ENCODE data around the gene COL6A3. TPM values are rescaled to one million over a fixed set of nuclear protein-coding genes. Genes with fewer than 3 reads are reported as not detected.

The COL6A3 gene
- total RNA-seq, 1 experiment from 2014 or later, result 0.81 TPM

DNA sequence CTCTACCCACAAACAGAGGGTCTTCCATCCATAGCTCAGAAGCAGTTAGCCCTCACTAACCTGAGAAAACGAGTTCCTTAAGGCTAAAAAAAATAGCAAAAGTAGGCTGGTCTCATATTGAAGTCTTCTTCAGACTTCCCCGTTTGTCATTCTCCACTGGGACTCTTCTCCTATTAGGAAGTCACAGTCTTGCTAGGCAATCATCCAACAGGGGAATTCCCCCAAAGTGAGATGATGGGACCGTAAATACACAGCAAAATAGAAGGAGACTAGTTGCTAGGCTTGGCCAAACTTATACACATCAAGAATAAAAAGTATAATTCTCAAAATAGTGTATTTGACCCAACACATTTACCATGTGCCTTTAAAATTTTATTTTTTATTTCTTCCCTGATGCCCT, 34.3 kb downstream of the COL6A3 start:
- Histone ChIP-seq H3T11ph (ENCODE audit: low read length) (no peak overlapping the region), H3K4ac (ENCODE audit: low read depth, low read length) (no peak overlapping the region), H3K27ac (ENCODE audit: insufficient read length, low read depth, low read length) (no peak overlapping the region), H4K20me1 (ENCODE audit: control insufficient read depth, insufficient read depth, insufficient read length) (no peaks in the 10 kb centered on the region), H3K14ac (ENCODE audit: insufficient read depth, low read length) (no peak overlapping the region), H3K79me2 (ENCODE audit: insufficient read depth, low read length) (no peaks in the 10 kb centered on the region), H3K9me3 (ENCODE audit: control insufficient read depth, low read depth, low read length) (no peaks in the 10 kb centered on the region), H3K4me2 (ENCODE audit: insufficient read depth, insufficient read length, low read length) (no peak overlapping the region), H3K56ac (ENCODE audit: insufficient read length, low read depth, low read length) (no peak overlapping the region), H3K23ac (ENCODE audit: insufficient read length, low read depth, low read length) (no peak overlapping the region), H3K9ac (ENCODE audit: extremely low read depth, insufficient read length, low read length) (no peak overlapping the region), H2BK20ac (ENCODE audit: low read depth, low read length, poor library complexity, severe bottlenecking) (no peak overlapping the region), H2BK12ac (ENCODE audit: insufficient read length, low read depth, low read length) (no peak overlapping the region), H2BK5ac (ENCODE audit: insufficient read length, low read length) (no peak overlapping the region), H2AFZ (ENCODE audit: low read length) (no peak overlapping the region), H3K23me2 (ENCODE audit: insufficient read length, low read depth, low read length, poor library complexity, severe bottlenecking) (no peaks in the 10 kb centered on the region), H4K8ac (replicated peaks; ENCODE audit: insufficient read length, low read depth, low read length) (no peak overlapping the region), H3K79me1 (ENCODE audit: insufficient read depth, low read depth, low read length, poor library complexity, severe bottlenecking) (no peaks in the 10 kb centered on the region), H4K91ac (ENCODE audit: insufficient read length, low read depth, low read length) (no peak overlapping the region), H4K5ac (ENCODE audit: insufficient read length, low read depth, low read length) (no peak overlapping the region), H3K27me3 (ENCODE audit: insufficient read depth, low read length) (no peaks in the 10 kb centered on the region; the same call in 1 of the 2 replicates), H3K4me1 (ENCODE audit: insufficient read depth, low read length) (no peaks in the 10 kb centered on the region), H3K18ac (ENCODE audit: insufficient read length, low read depth, low read length) (no peak overlapping the region), H2BK120ac (ENCODE audit: low read depth, low read length, poor library complexity, severe bottlenecking) (no peak overlapping the region), H2BK15ac (ENCODE audit: low read depth, low read length) (no peak overlapping the region), H2AK5ac (ENCODE audit: insufficient read length, low read length) (no peak overlapping the region)
- Mint-ChIP-seq H3K4me3 (no peak overlapping the region), H3K9me3 (peaks cover 0 to 6% of the 10 kb centered on the region in 2 experiments; a peak in 2 of 5 replicates), H3K4me1 (no peaks in the 10 kb centered on the region), H3K27ac (no peak overlapping the region), H3K36me3 (ENCODE audit: insufficient read depth in 1 of 3, low read depth in 3 of 3) (peaks cover 0 to 7% (median 2%) of the 10 kb centered on the region in 3 experiments; a peak in 5 of 7 replicates), H3K27me3 (ENCODE audit: low read depth) (peaks cover 19% of the 10 kb centered on the region)
- no CpG with 5 or more reads among the region's 3 CpGs for WGBS (ENCODE audit: extremely low coverage, insufficient read length, low lambda C conversion rate)
- no peak for TF ChIP-seq CTCF (conservative IDR thresholded peaks at IDR 0.05)
- no peak for DNase-seq

All from H9 (cell line).